ENCODE data around the gene NAP1L5. TPM values are rescaled to one million over a fixed set of nuclear protein-coding genes. Genes with fewer than 3 reads are reported as not detected.

NAP1L5 gene
- total RNA-seq, 1 donor = 10.4 TPM

GRCh38 chr4:88718098-88718497 is 20.5 kb upstream of the NAP1L5 start:
- H3K4me3 ChIP-seq (ENCODE audit: low read depth, low read length) = no peak overlapping the region
- TF ChIP-seq CTCF (IDR thresholded peaks at IDR 0.05; ENCODE audit: insufficient read depth, low read depth, low read length) = no peak
- DNase-seq (ENCODE audit: low read depth) = no peak

- H3K4me3 ChIP-seq (ENCODE audit: low read depth, low read length) = no peak overlapping the region
- TF ChIP-seq CTCF (IDR thresholded peaks at IDR 0.05; ENCODE audit: insufficient read depth, low read depth, low read length) = no peak
- DNase-seq (ENCODE audit: low read depth) = no peak
Observed at GRCh38 chr4:88713782-88714181, 16.2 kb upstream of the NAP1L5 start.

GRCh38 chr4:88709989-88710388 is 12.4 kb upstream of the NAP1L5 start:
- H3K4me3 ChIP-seq (ENCODE audit: low read depth, low read length) = no peak overlapping the region
- DNase-seq (ENCODE audit: low read depth) = no peak
- no peak for TF ChIP-seq CTCF (IDR thresholded peaks at IDR 0.05; ENCODE audit: insufficient read depth, low read depth, low read length)

DNA sequence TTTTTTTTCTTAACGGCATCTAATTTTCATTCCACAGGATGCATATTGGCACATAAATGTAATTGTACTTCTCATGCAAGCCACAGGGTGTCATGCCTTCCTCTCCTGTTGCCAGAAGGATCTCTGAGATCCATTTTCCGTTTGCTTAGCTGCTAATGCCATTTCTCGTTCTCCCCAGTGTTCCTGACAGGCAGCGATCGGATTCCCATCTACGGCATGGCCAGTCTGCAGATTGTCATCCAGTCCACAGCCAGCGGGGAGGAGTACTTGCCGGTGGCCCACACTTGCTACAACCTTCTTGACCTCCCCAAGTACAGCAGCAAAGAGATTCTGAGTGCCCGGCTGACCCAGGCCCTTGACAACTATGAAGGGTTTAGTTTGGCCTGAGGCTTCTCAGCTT is 8.9 kb upstream of the NAP1L5 start:
- DNase-seq (ENCODE audit: low read depth) = peak; percentile 64
- H3K4me3 ChIP-seq (ENCODE audit: low read depth, low read length) = no peak overlapping the region
- peak; percentile 63 for TF ChIP-seq CTCF (IDR thresholded peaks at IDR 0.05; ENCODE audit: insufficient read depth, low read depth, low read length)

- TF ChIP-seq CTCF (IDR thresholded peaks at IDR 0.05; ENCODE audit: insufficient read depth, low read depth, low read length) = no peak
- no peak overlapping the region for H3K4me3 ChIP-seq (ENCODE audit: low read depth, low read length)
- DNase-seq (ENCODE audit: low read depth) = peak; percentile 23
Observed at GRCh38 chr4:88705805-88706492, 8.3 kb upstream of the NAP1L5 start.

- TF ChIP-seq CTCF (IDR thresholded peaks at IDR 0.05; ENCODE audit: insufficient read depth, low read depth, low read length) = no peak
- H3K4me3 ChIP-seq (ENCODE audit: low read depth, low read length) = no peak overlapping the region
- DNase-seq (ENCODE audit: low read depth) = no peak
Observed at GRCh38 chr4:88705223-88705622, 7.6 kb upstream of the NAP1L5 start.

DNA sequence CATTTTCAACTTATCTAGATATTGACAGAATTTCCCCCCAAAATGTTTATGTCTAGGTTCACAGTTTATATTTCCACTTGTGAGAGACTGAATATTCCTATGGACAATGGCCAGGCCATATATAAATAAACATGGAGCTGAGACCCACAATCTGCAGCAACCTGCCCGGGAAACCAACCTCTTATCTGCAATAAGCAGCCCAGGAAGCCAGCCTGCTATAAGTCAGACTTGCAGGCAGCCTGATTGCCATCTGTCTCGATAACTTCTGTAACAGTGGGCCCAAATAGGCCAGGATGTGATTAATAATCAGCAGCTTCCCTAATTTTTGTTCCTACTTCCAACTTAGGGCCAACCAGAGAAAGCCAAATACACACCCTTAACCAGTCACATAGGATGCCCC is 5.2 kb upstream of the NAP1L5 start:
- DNase-seq (ENCODE audit: low read depth) = no peak
- TF ChIP-seq CTCF (IDR thresholded peaks at IDR 0.05; ENCODE audit: insufficient read depth, low read depth, low read length) = no peak
- no peak overlapping the region for H3K4me3 ChIP-seq (ENCODE audit: low read depth, low read length)

Data from fibroblast of villous mesenchyme (primary cell).